B cell (primary cell): ENCODE data around the gene ITGB2. TPM values are rescaled to one million over a fixed set of nuclear protein-coding genes. Genes with fewer than 3 reads are reported as not detected.

ENCODE experiments used
- polyA plus RNA-seq: library from polyadenylated mRNA; depleted of rRNA; stranded (reverse); fragments of >200 nt; gene quantifications from 2 replicates; pipeline ENCODE4 v1.2.3, GENCODE V29; 2012
- total RNA-seq, 2 donors: library from RNA; stranded (reverse); fragments of 120-200 nt in 1 of 2; gene quantifications; 1 replicate in 1 of 2; 2 replicates in 1 of 2; pipeline versions ENCODE4 v1.2.3 to v1.2.4, GENCODE V29; 2013 to 2022

Gene ITGB2
- total and polyA plus RNA-seq, 2 donors (not counting 1 experiment from before 2014, with no cell fraction given): 102 to 368 TPM

Other genes with a start within 250 kb of the ITGB2 start
- gene KRTAP12-1, start 238.7 kb downstream of the ITGB2 start, total RNA-seq: not detected in 2 replicates
- gene KRTAP12-1, start 238.7 kb downstream of the ITGB2 start, polyA plus RNA-seq: not detected in 2 replicates
- not detected in 2 replicates for gene KRTAP10-12, start 223.7 kb downstream of the ITGB2 start, total RNA-seq
- not detected in 2 replicates for gene KRTAP10-12, start 223.7 kb downstream of the ITGB2 start, polyA plus RNA-seq
- gene TSPEAR, start 209.3 kb downstream of the ITGB2 start, total RNA-seq: not detected in 2 replicates
- not detected in 2 replicates for gene TSPEAR, start 209.3 kb downstream of the ITGB2 start, polyA plus RNA-seq
- gene UBE2G2, start 119.1 kb downstream of the ITGB2 start, total RNA-seq: 96.4 and 97.2 TPM in 2 replicates
- 109 and 133 TPM in 2 replicates for gene UBE2G2, start 119.1 kb downstream of the ITGB2 start, polyA plus RNA-seq
- 34.6 and 37.6 TPM in 2 replicates for gene SUMO3, start 102.8 kb downstream of the ITGB2 start, total RNA-seq
- 44.8 and 94.9 TPM in 2 replicates for gene SUMO3, start 102.8 kb downstream of the ITGB2 start, polyA plus RNA-seq
- gene PTTG1IP, start 47.2 kb downstream of the ITGB2 start, total RNA-seq: 58.6 and 62.9 TPM in 2 replicates
- 25.6 and 30.7 TPM in 2 replicates for gene PTTG1IP, start 47.2 kb downstream of the ITGB2 start, polyA plus RNA-seq
- gene SLX9, start 19.1 kb upstream of the ITGB2 start, total RNA-seq: 12.6 and 15.9 TPM in 2 replicates
- gene SLX9, start 19.1 kb upstream of the ITGB2 start, polyA plus RNA-seq: 11.4 and 11.7 TPM in 2 replicates
- gene ADARB1, start 153.7 kb upstream of the ITGB2 start, total RNA-seq: 17.1 and 23.2 TPM in 2 replicates
- 33.3 and 54.0 TPM in 2 replicates for gene ADARB1, start 153.7 kb upstream of the ITGB2 start, polyA plus RNA-seq